Measurements from ENCODE around the gene DIPK1B.

GRCh38 chr9:136701668-136702053 lies 10.7 kb upstream of the DIPK1B start:
- no peak for TF ChIP-seq POLR2A (IDR thresholded peaks at IDR 0.05; ENCODE audit: low read depth, low read length)
- no peak for TF ChIP-seq POLR2AphosphoS5 (IDR thresholded peaks at IDR 0.05; ENCODE audit: low read depth, low read length)
